Measurements from ENCODE around the gene PSME2. TPM values are rescaled to one million over a fixed set of nuclear protein-coding genes. Genes with fewer than 3 reads are reported as not detected.

The PSME2 gene
- total and polyA plus RNA-seq, 2 of the 13 experiments (the other 11 are each of a cell fraction or from before 2014, with no cell fraction given): 332 to 716 TPM

GRCh38 chr14:24141097-24141880 is 5.1 kb downstream of the PSME2 start, which contains the start of gene EMC9 (continued):
- TF ChIP-seq PRDM15 (CRISPR knock-in tag; IDR thresholded peaks at IDR 0.05): no peak
- TF ChIP-seq KIAA2018 (CRISPR knock-in tag; IDR thresholded peaks at IDR 0.05; ENCODE audit: borderline replicate concordance): peak; percentile 95
- TF ChIP-seq ZFP36 (IDR thresholded peaks at IDR 0.05; ENCODE audit: borderline replicate concordance, low read depth, low read length, partially characterized antibody): no peak
- TF ChIP-seq ZNF121 (CRISPR knock-in tag; IDR thresholded peaks at IDR 0.05): no peak
- TF ChIP-seq ATAD3A (CRISPR knock-in tag; IDR thresholded peaks at IDR 0.05): no peak; the same call in 1 of the 2 replicates
- TF ChIP-seq FOXP4 (CRISPR knock-in tag; IDR thresholded peaks at IDR 0.05): peak; percentile 49
- peak; percentile 68; the same call in 1 of the 2 replicates for TF ChIP-seq SOX13 (IDR thresholded peaks at IDR 0.05)
- peak; percentile 60 to 72; a peak in 2 of 4 replicates for TF ChIP-seq SOX13 (CRISPR knock-in tag; conservative IDR thresholded peaks at IDR 0.05 in 1 of 2, IDR thresholded peaks at IDR 0.05 in 1 of 2)
- TF ChIP-seq ZNF275 (CRISPR knock-in tag; IDR thresholded peaks at IDR 0.05; ENCODE audit: borderline replicate concordance): peak; percentile 80
- no peak for TF ChIP-seq MBD4 (IDR thresholded peaks at IDR 0.05; ENCODE audit: borderline replicate concordance, low read length)
